Measurements from ENCODE around the gene RRP7A.
A peak's percentile ranks its signal among the peaks of the same experiment; 100 is the strongest.
"Not testable (repeated sequence)": the region's sequence is repeated elsewhere in the genome, so short reads cannot be mapped to it uniquely, and the experiment has no call there.

Gene RRP7A

DNA sequence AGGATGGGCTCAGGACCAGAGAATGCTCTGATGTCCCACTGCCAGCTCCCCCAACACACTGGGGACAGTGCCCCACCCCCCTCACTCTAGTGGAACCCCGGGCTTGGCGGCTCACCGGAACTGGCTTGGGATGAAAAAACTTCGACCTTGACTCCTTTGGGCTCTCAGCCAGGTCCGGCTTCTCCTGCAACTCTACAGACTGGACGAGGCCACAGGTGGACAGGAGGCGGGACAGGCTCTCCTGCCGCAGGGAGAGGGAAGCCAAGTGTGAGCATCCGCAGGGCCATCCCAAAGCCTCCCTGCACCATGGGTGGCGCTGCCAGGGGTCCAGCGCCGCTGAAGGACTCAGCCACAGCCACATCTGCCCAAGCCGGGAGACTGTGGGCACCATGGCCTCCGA lies 3.7 kb downstream of the RRP7A start:
- TF ChIP-seq, protein P1, sequence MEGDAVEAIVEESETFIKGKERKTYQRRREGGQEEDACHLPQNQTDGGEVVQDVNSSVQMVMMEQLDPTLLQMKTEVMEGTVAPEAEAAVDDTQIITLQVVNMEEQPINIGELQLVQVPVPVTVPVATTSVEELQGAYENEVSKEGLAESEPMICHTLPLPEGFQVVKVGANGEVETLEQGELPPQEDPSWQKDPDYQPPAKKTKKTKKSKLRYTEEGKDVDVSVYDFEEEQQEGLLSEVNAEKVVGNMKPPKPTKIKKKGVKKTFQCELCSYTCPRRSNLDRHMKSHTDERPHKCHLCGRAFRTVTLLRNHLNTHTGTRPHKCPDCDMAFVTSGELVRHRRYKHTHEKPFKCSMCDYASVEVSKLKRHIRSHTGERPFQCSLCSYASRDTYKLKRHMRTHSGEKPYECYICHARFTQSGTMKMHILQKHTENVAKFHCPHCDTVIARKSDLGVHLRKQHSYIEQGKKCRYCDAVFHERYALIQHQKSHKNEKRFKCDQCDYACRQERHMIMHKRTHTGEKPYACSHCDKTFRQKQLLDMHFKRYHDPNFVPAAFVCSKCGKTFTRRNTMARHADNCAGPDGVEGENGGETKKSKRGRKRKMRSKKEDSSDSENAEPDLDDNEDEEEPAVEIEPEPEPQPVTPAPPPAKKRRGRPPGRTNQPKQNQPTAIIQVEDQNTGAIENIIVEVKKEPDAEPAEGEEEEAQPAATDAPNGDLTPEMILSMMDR (IDR thresholded peaks at IDR 0.05; ENCODE audit: low read depth, low read length, missing control alignments) = no peak
- no peak for DNase-seq (ENCODE audit: low read depth)
- no peak overlapping the region for H3K4me3 ChIP-seq (ENCODE audit: low read depth, low read length)
- in situ Hi-C loops (cut with HindIII; ENCODE audit: low sequenced_read_pairs) = no loop called here

DNA sequence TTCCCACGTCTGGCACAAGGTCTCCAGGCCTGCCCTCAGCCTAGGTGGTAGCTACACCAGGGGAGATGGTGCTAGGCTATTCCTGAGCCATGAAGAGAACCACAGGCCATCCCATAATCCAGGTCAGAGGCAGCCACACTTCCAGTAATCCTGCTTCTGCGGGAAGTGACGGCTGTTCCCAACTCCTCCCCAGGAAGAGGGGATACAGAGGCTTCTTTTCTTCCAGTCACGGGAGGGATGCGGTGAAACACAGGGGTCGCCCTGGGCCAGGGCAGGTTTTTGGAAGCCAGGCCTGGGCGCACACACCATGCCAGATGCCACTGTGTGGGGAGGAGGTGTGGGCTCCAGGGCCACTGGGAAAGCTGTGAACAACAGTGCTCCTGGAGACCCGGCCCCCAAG lies 4.3 kb downstream of the RRP7A start:
- H3K4me3 ChIP-seq (ENCODE audit: low read depth, low read length); DNase-seq (ENCODE audit: low read depth); in situ Hi-C loops (cut with HindIII; ENCODE audit: low sequenced_read_pairs): not testable (repeated sequence)

DNA sequence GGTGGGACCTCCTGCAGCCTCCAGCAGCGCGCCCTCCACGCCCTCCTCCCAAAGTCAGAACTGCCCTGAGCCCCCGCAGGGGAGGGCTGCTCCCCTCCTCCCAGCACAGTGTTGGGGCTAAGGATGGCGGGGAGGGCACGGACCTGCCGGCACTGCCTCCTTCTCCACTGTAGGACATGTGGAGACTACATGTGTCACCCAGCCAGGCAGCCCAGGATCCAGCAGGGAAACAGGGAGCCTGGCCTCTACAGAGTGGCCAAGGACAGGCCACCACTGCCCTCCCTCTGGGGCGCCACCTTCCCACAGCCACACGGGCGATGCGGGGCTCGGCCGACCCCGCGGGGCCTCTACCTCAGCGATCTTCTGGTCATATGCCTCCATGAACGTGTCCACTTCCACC lies 5.3 kb downstream of the RRP7A start:
- in situ Hi-C loops (cut with HindIII; ENCODE audit: low sequenced_read_pairs); DNase-seq (ENCODE audit: low read depth): not testable (repeated sequence)

DNA sequence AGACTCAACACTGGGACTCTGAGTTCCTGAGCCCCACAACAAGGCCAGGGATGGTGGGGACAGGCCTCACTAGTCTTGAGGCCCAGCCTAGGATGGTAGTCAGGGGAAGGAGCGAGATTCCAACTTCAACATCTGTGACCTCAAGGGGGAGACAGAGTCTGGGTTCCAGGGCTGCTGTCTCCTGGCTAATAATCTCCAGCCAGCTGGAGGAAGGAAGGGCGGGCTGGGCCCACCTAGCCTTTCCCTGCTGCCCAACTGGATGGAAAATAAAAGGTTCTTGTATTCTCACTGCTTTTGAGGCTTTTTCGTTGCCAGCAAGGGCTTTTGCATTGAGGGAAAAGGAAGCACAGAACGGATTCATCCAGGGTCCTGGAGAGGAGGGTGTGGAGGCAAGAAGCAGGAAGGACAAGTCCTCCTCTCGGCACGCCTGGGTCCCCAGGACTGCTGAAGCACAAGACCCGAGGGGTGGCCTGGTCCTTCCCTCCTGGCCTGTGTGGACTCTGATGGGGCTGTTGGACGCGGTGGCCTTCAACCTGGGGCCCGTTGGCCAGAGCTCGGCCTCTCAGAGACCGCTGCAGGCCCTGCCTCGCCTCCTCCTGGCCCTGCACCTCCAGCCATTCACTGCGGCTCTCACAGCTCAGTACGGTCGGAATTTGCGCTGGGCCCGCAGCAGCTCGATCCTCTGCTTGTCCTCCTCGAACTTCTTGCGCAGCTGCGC lies 7.2 kb downstream of the RRP7A start:
- TF ChIP-seq, protein P1 (IDR thresholded peaks at IDR 0.05; ENCODE audit: low read depth, low read length, missing control alignments) = peak; percentile 37
- in situ Hi-C loops (cut with HindIII; ENCODE audit: low sequenced_read_pairs); H3K4me3 ChIP-seq (ENCODE audit: low read depth, low read length): not testable (repeated sequence)
- DNase-seq (ENCODE audit: low read depth) = peak; percentile 12

More for the DNA sequence above, 5.3 kb downstream of the RRP7A start:
- H3K4me3 ChIP-seq (ENCODE audit: low read depth, low read length) = not testable (repeated sequence)

DNA sequence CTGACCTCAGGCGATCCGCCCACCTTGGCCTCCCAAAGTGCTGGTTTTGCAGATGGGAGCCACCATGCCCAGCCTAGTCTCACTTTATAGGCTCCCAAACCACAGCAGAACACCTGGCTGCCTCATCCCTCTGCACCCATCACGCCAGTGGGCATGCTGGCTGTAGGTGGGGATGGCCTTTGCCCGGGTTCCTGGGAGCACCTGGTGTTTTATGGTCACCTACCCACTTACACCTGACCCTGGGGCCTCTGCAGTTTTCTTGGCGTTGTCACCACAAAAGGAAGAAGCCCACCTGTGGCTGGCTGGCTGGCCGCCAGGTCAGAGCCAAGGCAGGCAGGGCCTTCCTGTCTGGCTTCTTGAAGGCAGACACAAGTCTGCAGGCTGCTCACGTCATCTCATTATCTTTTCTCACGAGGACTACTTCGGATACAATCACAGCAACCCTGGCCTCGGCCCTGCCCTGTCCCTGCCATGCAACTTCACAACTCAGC lies 8.2 kb downstream of the RRP7A start:
- in situ Hi-C loops (cut with HindIII; ENCODE audit: low sequenced_read_pairs) = no loop called here
- H3K4me3 ChIP-seq (ENCODE audit: low read depth, low read length) = no peak overlapping the region
- DNase-seq (ENCODE audit: low read depth) = no peak
- TF ChIP-seq, protein P1 (IDR thresholded peaks at IDR 0.05; ENCODE audit: low read depth, low read length, missing control alignments) = no peak

DNA sequence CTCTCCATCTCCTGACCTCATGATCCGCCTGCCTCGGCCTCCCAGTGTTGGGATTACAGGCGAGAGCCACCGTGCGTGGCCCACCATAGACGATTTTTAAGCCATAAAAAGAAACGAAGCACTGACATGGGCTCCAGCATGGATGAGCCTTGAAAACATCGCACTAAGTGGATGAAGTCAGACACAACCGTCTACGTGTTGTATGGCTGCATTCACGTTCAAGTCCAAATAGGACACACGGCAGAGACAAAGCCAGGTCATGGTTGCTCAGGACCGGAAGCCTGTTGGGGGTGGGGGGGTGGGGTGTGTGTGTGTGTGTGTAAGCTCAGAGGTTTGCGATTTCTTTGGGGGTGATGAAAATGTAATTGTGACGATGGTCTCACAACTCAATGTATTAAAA lies 10.0 kb downstream of the RRP7A start:
- TF ChIP-seq, protein P1 (IDR thresholded peaks at IDR 0.05; ENCODE audit: low read depth, low read length, missing control alignments) = no peak
- H3K4me3 ChIP-seq (ENCODE audit: low read depth, low read length) = no peak overlapping the region
- in situ Hi-C loops (cut with HindIII; ENCODE audit: low sequenced_read_pairs) = no loop called here
- no peak for DNase-seq (ENCODE audit: low read depth)

DNA sequence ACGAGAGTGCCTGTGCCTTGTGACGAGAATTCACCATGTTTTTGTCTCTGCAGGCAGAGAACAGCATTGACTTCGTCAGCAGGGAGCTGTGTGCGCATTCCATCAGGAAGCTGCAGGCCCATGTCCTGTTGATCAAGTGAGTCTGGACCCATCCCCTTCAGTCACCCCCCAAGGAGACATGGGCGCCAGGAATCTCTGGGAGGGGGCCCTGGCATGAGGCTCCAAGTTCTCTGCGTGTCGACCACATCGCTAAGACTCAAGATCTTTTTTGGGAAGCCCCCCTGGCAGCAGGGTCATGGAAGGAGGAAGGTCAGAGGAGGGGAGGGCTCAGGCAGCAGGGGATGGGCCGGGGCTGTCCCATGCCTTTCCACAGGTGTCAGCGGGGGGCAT lies 10.6 kb downstream of the RRP7A start:
- in situ Hi-C loops (cut with HindIII; ENCODE audit: low sequenced_read_pairs); H3K4me3 ChIP-seq (ENCODE audit: low read depth, low read length); DNase-seq (ENCODE audit: low read depth): not testable (repeated sequence)

DNA sequence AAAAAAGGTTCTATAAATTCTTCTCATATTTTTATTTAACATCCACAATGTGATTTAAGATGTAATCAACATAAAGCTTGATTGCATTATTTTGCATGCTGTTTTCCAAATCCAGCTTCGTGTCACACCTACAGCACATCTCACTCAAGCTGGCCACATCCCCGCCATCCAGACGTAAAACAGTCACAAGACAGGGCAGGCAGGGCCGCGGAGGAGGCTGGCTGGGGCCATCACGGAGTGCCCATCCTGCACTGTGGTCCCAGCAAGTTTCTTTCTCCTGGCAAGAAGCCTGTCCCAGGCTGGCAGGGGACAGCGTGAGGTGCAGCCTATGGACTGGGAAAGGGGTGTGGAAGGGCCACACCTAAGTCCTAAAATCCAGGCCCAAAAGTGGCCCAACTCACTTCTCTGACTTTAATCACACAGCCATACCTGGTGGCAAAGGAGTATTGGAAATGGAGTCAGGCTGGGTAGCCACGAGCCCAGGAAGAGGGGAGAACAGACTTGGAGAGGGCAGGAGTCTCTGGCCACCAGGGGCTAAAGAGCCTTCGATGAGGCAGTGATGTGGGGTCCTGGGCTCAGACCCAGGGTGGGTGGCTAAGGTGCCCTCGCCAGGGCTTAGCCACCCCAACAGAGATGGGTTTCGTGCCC lies 11.1 kb downstream of the RRP7A start:
- H3K4me3 ChIP-seq (ENCODE audit: low read depth, low read length); in situ Hi-C loops (cut with HindIII; ENCODE audit: low sequenced_read_pairs); DNase-seq (ENCODE audit: low read depth): not testable (repeated sequence)
